ENCODE data around the gene TWIST1. TPM values are rescaled to one million over a fixed set of nuclear protein-coding genes. Genes with fewer than 3 reads are reported as not detected.
A peak's percentile ranks its signal among the peaks of the same experiment; 100 is the strongest.

The TWIST1 gene
- total RNA-seq, 1 experiment from 2014 or later: 16.1 TPM

- H3K4me1 Mint-ChIP-seq (ENCODE audit: insufficient read depth, unreplicated experiment): no peaks in the 10 kb centered on the region
- no peaks in the 10 kb centered on the region for H3K36me3 Mint-ChIP-seq (ENCODE audit: insufficient read depth, unreplicated experiment)
- ChIA-PET POLR2A (interaction anchor here (0.6 kb wide), 1 partner anchor 343 kb away, joined by 3 read pairs; no protein-coding TSS in a partner anchor), CTCF (interaction anchor here (0.6 to 1.4 kb wide), 2 partner anchors 11 to 1713 kb away, joined by 3 read pairs; no protein-coding TSS in a partner anchor)
- intact Hi-C loops (cut with micrococcal nuclease): no loop called here
- H3K4me3 Mint-ChIP-seq (ENCODE audit: unreplicated experiment): no peak overlapping the region
- no peak for DNase-seq (ENCODE audit: unreplicated experiment)
- TF ChIP-seq CTCF (IDR thresholded peaks at IDR 0.05; ENCODE audit: unreplicated experiment): no peak
- H3K27ac Mint-ChIP-seq (ENCODE audit: low read depth, unreplicated experiment): no peak overlapping the region
- no TSS peak for BruUV-seq (replicated peaks)
- no peaks in the 10 kb centered on the region for H3K9me3 Mint-ChIP-seq (ENCODE audit: unreplicated experiment)
- no peaks in the 10 kb centered on the region for H3K27me3 Mint-ChIP-seq (ENCODE audit: insufficient read depth, unreplicated experiment)
Measured at GRCh38 chr7:19133390-19133789, 16.0 kb upstream of the TWIST1 start.

- no peak for TF ChIP-seq CTCF (IDR thresholded peaks at IDR 0.05; ENCODE audit: unreplicated experiment)
- POLR2A ChIA-PET: no interaction called here
Measured at GRCh38 chr7:19128856-19129255, 11.4 kb upstream of the TWIST1 start.

GRCh38 chr7:19121977-19122588, 4.6 kb upstream of the TWIST1 start:
- intact Hi-C loops (cut with micrococcal nuclease): loop anchor here (1.0 to 2.0 kb wide), 6 partner anchors 320 to 543 kb away; no protein-coding TSS in a partner anchor
- ChIA-PET POLR2A (interaction anchor here (0.6 to 1.4 kb wide), 7 partner anchors 371 to 543 kb away, joined by 3 to 7 read pairs (median 5); no protein-coding TSS in a partner anchor), CTCF (interaction anchor here (0.6 to 3.4 kb wide), 13 partner anchors 9 to 1318 kb away, joined by 3 to 32 read pairs (median 4); no protein-coding TSS in a partner anchor)
- no TSS peak for BruUV-seq (replicated peaks)
- peak; percentile 64 for DNase-seq (ENCODE audit: unreplicated experiment)
- Mint-ChIP-seq H3K27ac (ENCODE audit: low read depth, unreplicated experiment) (no peak overlapping the region), H3K27me3 (ENCODE audit: insufficient read depth, unreplicated experiment) (no peaks in the 10 kb centered on the region), H3K4me1 (ENCODE audit: insufficient read depth, unreplicated experiment) (peaks cover 6% of the 10 kb centered on the region), H3K9me3 (ENCODE audit: unreplicated experiment) (no peaks in the 10 kb centered on the region), H3K36me3 (ENCODE audit: insufficient read depth, unreplicated experiment) (no peaks in the 10 kb centered on the region), H3K4me3 (ENCODE audit: unreplicated experiment) (no peak overlapping the region)
- peak; percentile 81 for TF ChIP-seq CTCF (IDR thresholded peaks at IDR 0.05; ENCODE audit: unreplicated experiment)

More at GRCh38 chr7:19128856-19129255, 11.4 kb upstream of the TWIST1 start:
- Mint-ChIP-seq H3K27me3 (ENCODE audit: insufficient read depth, unreplicated experiment) (no peaks in the 10 kb centered on the region), H3K36me3 (ENCODE audit: insufficient read depth, unreplicated experiment) (no peaks in the 10 kb centered on the region), H3K9me3 (ENCODE audit: unreplicated experiment) (no peaks in the 10 kb centered on the region), H3K4me1 (ENCODE audit: insufficient read depth, unreplicated experiment) (no peaks in the 10 kb centered on the region), H3K4me3 (ENCODE audit: unreplicated experiment) (no peak overlapping the region), H3K27ac (ENCODE audit: low read depth, unreplicated experiment) (no peak overlapping the region)
- intact Hi-C loops (cut with micrococcal nuclease): no loop called here
- no peak for DNase-seq (ENCODE audit: unreplicated experiment)
- BruUV-seq (replicated peaks): no TSS peak
- CTCF ChIA-PET: no interaction called here

- ChIA-PET CTCF (interaction anchor here (0.6 to 1.9 kb wide), 13 partner anchors 37 to 768 kb away, joined by 3 to 9 read pairs (median 3); no protein-coding TSS in a partner anchor), POLR2A (interaction anchor here (0.6 to 1.4 kb wide), 6 partner anchors 32 to 1290 kb away, joined by 3 to 4 read pairs (median 3); no protein-coding TSS in a partner anchor)
- no TSS peak for BruUV-seq (replicated peaks)
- Mint-ChIP-seq H3K4me3 (ENCODE audit: unreplicated experiment) (no peak overlapping the region), H3K27me3 (ENCODE audit: insufficient read depth, unreplicated experiment) (no peaks in the 10 kb centered on the region), H3K4me1 (ENCODE audit: insufficient read depth, unreplicated experiment) (peaks cover 6% of the 10 kb centered on the region), H3K9me3 (ENCODE audit: unreplicated experiment) (no peaks in the 10 kb centered on the region), H3K27ac (ENCODE audit: low read depth, unreplicated experiment) (no peak overlapping the region), H3K36me3 (ENCODE audit: insufficient read depth, unreplicated experiment) (no peaks in the 10 kb centered on the region)
- no peak for TF ChIP-seq CTCF (IDR thresholded peaks at IDR 0.05; ENCODE audit: unreplicated experiment)
- no peak for DNase-seq (ENCODE audit: unreplicated experiment)
- intact Hi-C loops (cut with micrococcal nuclease): loop anchor here (10.0 kb wide), 1 partner anchor 365 kb away; no protein-coding TSS in a partner anchor
Measured at GRCh38 chr7:19119870-19120486, 2.5 kb upstream of the TWIST1 start.

Measured in MCF 10A (cell line).